KMS-11 (cell line): ENCODE data around the gene LIN7B.
A peak's percentile ranks its signal among the peaks of the same experiment; 100 is the strongest.

ENCODE experiments used
- H2AFZ ChIP-seq: fragments of 200-600 bp; sonication (generic); 2 replicates; pipeline ENCODE4 v1.6.1; 2016; ENCODE audit warnings: antibody characterized with exemption, mixed run types, low read depth
- H3K27ac ChIP-seq: fragments of 200-600 bp; sonication (generic); 2 replicates; pipeline ENCODE4 v1.6.1; 2016; ENCODE audit warnings: mild to moderate bottlenecking, mixed run types
- H3K27me3 ChIP-seq: fragments of 200-600 bp; sonication (generic); 2 replicates; pipeline ENCODE4 v1.6.1; 2017; ENCODE audit warnings: mild to moderate bottlenecking, low read depth, mixed run types, moderate library complexity; ENCODE audit not compliant: insufficient read depth
- H3K36me3 ChIP-seq: fragments of 200-600 bp; sonication (generic); 2 replicates; pipeline ENCODE4 v1.6.1; 2017; ENCODE audit warnings: mild to moderate bottlenecking, mixed run types; ENCODE audit not compliant: insufficient read depth
- H3K4me1 ChIP-seq: fragments of 200-600 bp; sonication (generic); 2 replicates; pipeline ENCODE4 v1.6.1; 2016; ENCODE audit warnings: mild to moderate bottlenecking, low read depth, mixed run types; ENCODE audit not compliant: poor library complexity, severe bottlenecking
- H3K4me2 ChIP-seq: fragments of 200-600 bp; sonication (generic); 2 replicates; pipeline ENCODE4 v1.7.0; 2016; ENCODE audit warnings: mild to moderate bottlenecking, mixed run types
- H3K4me3 ChIP-seq: fragments of 200-600 bp; sonication (generic); IDR thresholded peaks from 2 replicates; pipeline ENCODE4 v1.6.1; 2017; ENCODE audit warnings: low read depth, low read length, mixed read lengths; ENCODE audit not compliant: insufficient read depth
- H3K79me2 ChIP-seq: fragments of 200-600 bp; sonication (generic); 2 replicates; pipeline ENCODE4 v1.6.1; 2016; ENCODE audit warnings: low read depth, mixed run types; ENCODE audit not compliant: insufficient read depth
- H3K9ac ChIP-seq: fragments of 200-600 bp; sonication (generic); 2 replicates; pipeline ENCODE4 v1.6.1; 2016; ENCODE audit warnings: mild to moderate bottlenecking, mixed run types
- H4K20me1 ChIP-seq: fragments of 200-600 bp; sonication (generic); 2 replicates; pipeline ENCODE4 v1.6.1; 2016; ENCODE audit warnings: mild to moderate bottlenecking, mixed run types; ENCODE audit not compliant: insufficient read depth
- TF ChIP-seq, protein P1 (sequence below): fragments of 200-600 bp; sonication (generic); conservative IDR thresholded peaks from 2 replicates; pipeline ENCODE4 v1.6.1; 2017; ENCODE audit warnings: low read depth, mild to moderate bottlenecking, antibody characterized with exemption, low read length, moderate library complexity, mixed read lengths

The LIN7B gene

GRCh38 chr19:49129238-49129583 is 15.0 kb downstream of the LIN7B start:
- Histone ChIP-seq H3K4me2 (peak overlapping the region; percentile 98), H3K4me3 (peak overlapping the region; percentile 70), H3K4me1 (peaks cover 15% of the 10 kb centered on the region), H2AFZ (peak overlapping the region; percentile 90), H4K20me1 (no peaks in the 10 kb centered on the region), H3K27ac (no peak overlapping the region), H3K36me3 (no peaks in the 10 kb centered on the region), H3K27me3 (peaks cover 1% of the 10 kb centered on the region; the same call in 1 of the 2 replicates), H3K9ac (peak overlapping the region; percentile 52; the same call in 1 of the 2 replicates), H3K79me2 (no peaks in the 10 kb centered on the region; the same call in 1 of the 2 replicates)
- TF ChIP-seq, protein P1, sequence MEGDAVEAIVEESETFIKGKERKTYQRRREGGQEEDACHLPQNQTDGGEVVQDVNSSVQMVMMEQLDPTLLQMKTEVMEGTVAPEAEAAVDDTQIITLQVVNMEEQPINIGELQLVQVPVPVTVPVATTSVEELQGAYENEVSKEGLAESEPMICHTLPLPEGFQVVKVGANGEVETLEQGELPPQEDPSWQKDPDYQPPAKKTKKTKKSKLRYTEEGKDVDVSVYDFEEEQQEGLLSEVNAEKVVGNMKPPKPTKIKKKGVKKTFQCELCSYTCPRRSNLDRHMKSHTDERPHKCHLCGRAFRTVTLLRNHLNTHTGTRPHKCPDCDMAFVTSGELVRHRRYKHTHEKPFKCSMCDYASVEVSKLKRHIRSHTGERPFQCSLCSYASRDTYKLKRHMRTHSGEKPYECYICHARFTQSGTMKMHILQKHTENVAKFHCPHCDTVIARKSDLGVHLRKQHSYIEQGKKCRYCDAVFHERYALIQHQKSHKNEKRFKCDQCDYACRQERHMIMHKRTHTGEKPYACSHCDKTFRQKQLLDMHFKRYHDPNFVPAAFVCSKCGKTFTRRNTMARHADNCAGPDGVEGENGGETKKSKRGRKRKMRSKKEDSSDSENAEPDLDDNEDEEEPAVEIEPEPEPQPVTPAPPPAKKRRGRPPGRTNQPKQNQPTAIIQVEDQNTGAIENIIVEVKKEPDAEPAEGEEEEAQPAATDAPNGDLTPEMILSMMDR = no peak

DNA sequence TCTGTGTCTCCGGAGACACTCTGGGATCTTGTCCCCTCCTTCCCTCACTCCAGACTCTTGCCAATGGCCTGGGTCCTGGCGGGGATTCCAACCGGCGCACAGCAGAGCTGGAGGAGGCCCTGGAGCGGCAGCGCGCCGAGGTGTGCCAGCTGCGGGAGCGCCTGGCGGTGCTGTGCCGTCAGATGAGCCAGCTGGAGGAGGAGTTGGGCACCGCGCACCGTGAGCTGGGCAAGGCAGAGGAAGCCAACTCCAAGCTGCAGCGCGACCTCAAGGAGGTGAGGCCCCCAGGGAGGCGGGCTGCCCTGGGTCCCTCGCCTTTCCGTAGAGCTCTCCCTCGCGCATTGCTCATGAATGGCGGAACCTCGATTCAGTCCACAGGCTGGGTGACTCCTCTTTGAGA is 16.2 kb downstream of the LIN7B start:
- Histone ChIP-seq H3K79me2 (no peaks in the 10 kb centered on the region; the same call in 1 of the 2 replicates), H3K4me2 (no peak overlapping the region), H4K20me1 (no peaks in the 10 kb centered on the region), H3K4me1 (peaks cover 15% of the 10 kb centered on the region), H2AFZ (no peak overlapping the region), H3K4me3 (no peak overlapping the region), H3K36me3 (no peaks in the 10 kb centered on the region), H3K9ac (no peak overlapping the region), H3K27me3 (no peaks in the 10 kb centered on the region), H3K27ac (no peak overlapping the region)
- TF ChIP-seq, protein P1 = no peak

DNA sequence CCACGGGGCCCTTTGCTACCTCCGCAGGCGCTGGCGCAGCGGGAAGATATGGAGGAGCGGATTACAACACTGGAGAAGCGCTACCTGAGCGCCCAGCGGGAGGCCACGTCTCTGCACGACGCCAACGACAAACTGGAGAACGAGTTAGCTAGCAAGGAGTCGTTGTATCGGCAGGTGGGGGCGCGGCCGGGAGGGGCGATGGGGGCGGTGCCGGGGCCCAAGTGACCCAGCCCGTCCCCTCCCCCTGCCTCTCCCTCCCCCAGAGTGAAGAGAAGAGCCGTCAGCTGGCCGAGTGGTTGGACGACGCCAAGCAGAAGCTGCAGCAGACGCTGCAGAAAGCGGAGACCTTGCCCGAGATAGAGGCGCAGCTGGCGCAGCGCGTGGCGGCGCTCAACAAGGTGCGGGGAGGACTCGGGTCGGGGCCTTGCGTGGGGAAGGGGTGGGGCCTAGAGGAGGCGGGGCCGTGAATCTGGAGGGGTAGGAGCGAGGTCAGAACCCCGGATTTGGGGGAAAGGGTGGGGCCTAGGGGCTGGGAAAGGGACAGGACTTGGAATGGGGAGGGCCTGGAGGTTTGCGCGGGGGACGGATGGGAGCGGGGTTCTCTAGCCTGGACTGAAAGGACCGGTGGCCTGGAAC is 18.9 kb downstream of the LIN7B start:
- peaks cover 10% of the 10 kb centered on the region for H3K4me1 ChIP-seq
- H3K4me3 ChIP-seq = no peak overlapping the region
- H3K27ac ChIP-seq = no peak overlapping the region
- TF ChIP-seq, protein P1 = no peak
- no peak overlapping the region for H2AFZ ChIP-seq
- no peaks in the 10 kb centered on the region; the same call in 1 of the 2 replicates for H3K79me2 ChIP-seq
- H3K27me3 ChIP-seq = no peaks in the 10 kb centered on the region
- H3K4me2 ChIP-seq = no peak overlapping the region
- H4K20me1 ChIP-seq = no peaks in the 10 kb centered on the region
- H3K9ac ChIP-seq = no peak overlapping the region
- no peaks in the 10 kb centered on the region for H3K36me3 ChIP-seq

- Histone ChIP-seq H3K27ac (no peak overlapping the region), H3K4me3 (no peak overlapping the region), H3K27me3 (no peaks in the 10 kb centered on the region), H3K36me3 (no peaks in the 10 kb centered on the region), H4K20me1 (no peaks in the 10 kb centered on the region), H3K4me1 (peaks cover 8% of the 10 kb centered on the region), H3K9ac (no peak overlapping the region), H3K4me2 (no peak overlapping the region), H2AFZ (no peak overlapping the region), H3K79me2 (no peaks in the 10 kb centered on the region; the same call in 1 of the 2 replicates)
- TF ChIP-seq, protein P1 = no peak
Measured at GRCh38 chr19:49133621-49134454, 19.7 kb downstream of the LIN7B start.
